ENCODE measurements around the gene NRBF2. TPM values are rescaled to one million over a fixed set of nuclear protein-coding genes. Genes with fewer than 3 reads are reported as not detected.
"Not testable (repeated sequence)": the region's sequence is repeated elsewhere in the genome, so short reads cannot be mapped to it uniquely, and the experiment has no call there.

NRBF2 gene
- total RNA-seq, 2 donors from 2014 or later, result 27.5 to 28.9 TPM

- no peak overlapping the region for H3K27ac ChIP-seq (ENCODE audit: low read depth, low read length)
- peaks cover 13% of the 10 kb centered on the region for H3K36me3 ChIP-seq (ENCODE audit: control insufficient read depth, insufficient read depth, low read length)
- no peak overlapping the region for H3K9ac ChIP-seq (ENCODE audit: extremely low read depth, low read length, poor library complexity, severe bottlenecking)
- no peak for DNase-seq
- H3K4me3 Mint-ChIP-seq, result no peak overlapping the region
- H3K4me1 Mint-ChIP-seq, result peaks cover 3% of the 10 kb centered on the region
- TF ChIP-seq CTCF (conservative IDR thresholded peaks at IDR 0.05), result no peak
- peaks cover 29% of the 10 kb centered on the region for H3K36me3 Mint-ChIP-seq (ENCODE audit: low read depth)
- no peaks in the 10 kb centered on the region for H3K27me3 Mint-ChIP-seq (ENCODE audit: insufficient read depth)
- H3K27me3 ChIP-seq (ENCODE audit: control insufficient read depth, insufficient read depth, low read length, poor library complexity, severe bottlenecking), result no peaks in the 10 kb centered on the region
- H3K9me3 Mint-ChIP-seq, result no peaks in the 10 kb centered on the region
- H3K4me3 ChIP-seq (ENCODE audit: low read length), result no peak overlapping the region
- no peak overlapping the region for H3K27ac Mint-ChIP-seq
- H3K4me1 ChIP-seq (ENCODE audit: control insufficient read depth, insufficient read depth, low read length), result no peaks in the 10 kb centered on the region
- H3K9me3 ChIP-seq (ENCODE audit: control insufficient read depth, low read length), result no peaks in the 10 kb centered on the region
These were observed 13.4 kb downstream of the NRBF2 start for GRCh38 chr10:63146503-63146902.

GRCh38 chr10:63150745-63151144, 17.6 kb downstream of the NRBF2 start:
- Histone ChIP-seq H3K27me3 (ENCODE audit: control insufficient read depth, insufficient read depth, low read length, poor library complexity, severe bottlenecking) (no peaks in the 10 kb centered on the region), H3K9ac (ENCODE audit: extremely low read depth, low read length, poor library complexity, severe bottlenecking) (no peak overlapping the region), H3K4me3 (ENCODE audit: low read length) (no peak overlapping the region), H3K9me3 (ENCODE audit: control insufficient read depth, low read length) (no peaks in the 10 kb centered on the region), H3K36me3 (ENCODE audit: control insufficient read depth, insufficient read depth, low read length) (peaks cover 50% of the 10 kb centered on the region), H3K4me1 (ENCODE audit: control insufficient read depth, insufficient read depth, low read length) (peaks cover 3% of the 10 kb centered on the region), H3K27ac (ENCODE audit: low read depth, low read length) (no peak overlapping the region)
- Mint-ChIP-seq H3K4me1 (peaks cover 11% of the 10 kb centered on the region), H3K4me3 (no peak overlapping the region), H3K9me3 (no peaks in the 10 kb centered on the region), H3K27me3 (ENCODE audit: insufficient read depth) (no peaks in the 10 kb centered on the region), H3K36me3 (ENCODE audit: low read depth) (peaks cover 60% of the 10 kb centered on the region), H3K27ac (no peak overlapping the region)
- 83 to 95% methylated on average over 1 to 4 of the region's 4 CpGs for WGBS, 2 experiments (ENCODE audit: insufficient coverage in 1 of 2, insufficient read length in 1 of 2)
- DNase-seq, result no peak
- no peak for TF ChIP-seq CTCF (conservative IDR thresholded peaks at IDR 0.05)

GRCh38 chr10:63153868-63154545, 20.9 kb downstream of the NRBF2 start:
- Mint-ChIP-seq H3K36me3 (ENCODE audit: low read depth) (peaks cover 43% of the 10 kb centered on the region), H3K4me1 (peaks cover 12% of the 10 kb centered on the region)
- not testable (repeated sequence) for H3K27me3 Mint-ChIP-seq (ENCODE audit: insufficient read depth); H3K9ac ChIP-seq (ENCODE audit: extremely low read depth, low read length, poor library complexity, severe bottlenecking); H3K9me3 Mint-ChIP-seq; H3K27ac ChIP-seq (ENCODE audit: low read depth, low read length); H3K4me3 Mint-ChIP-seq; H3K4me3 ChIP-seq (ENCODE audit: low read length); H3K4me1 ChIP-seq (ENCODE audit: control insufficient read depth, insufficient read depth, low read length); H3K9me3 ChIP-seq (ENCODE audit: control insufficient read depth, low read length); DNase-seq; H3K27ac Mint-ChIP-seq; H3K27me3 ChIP-seq (ENCODE audit: control insufficient read depth, insufficient read depth, low read length, poor library complexity, severe bottlenecking)
- 93 to 98% methylated on average over 7 to 9 of the region's 9 CpGs for WGBS, 2 experiments (ENCODE audit: insufficient coverage in 1 of 2, insufficient read length in 1 of 2)
- H3K36me3 ChIP-seq (ENCODE audit: control insufficient read depth, insufficient read depth, low read length), result peaks cover 45% of the 10 kb centered on the region
